ENCODE measurements around the gene ARHGEF37.

ARHGEF37 gene

DNA sequence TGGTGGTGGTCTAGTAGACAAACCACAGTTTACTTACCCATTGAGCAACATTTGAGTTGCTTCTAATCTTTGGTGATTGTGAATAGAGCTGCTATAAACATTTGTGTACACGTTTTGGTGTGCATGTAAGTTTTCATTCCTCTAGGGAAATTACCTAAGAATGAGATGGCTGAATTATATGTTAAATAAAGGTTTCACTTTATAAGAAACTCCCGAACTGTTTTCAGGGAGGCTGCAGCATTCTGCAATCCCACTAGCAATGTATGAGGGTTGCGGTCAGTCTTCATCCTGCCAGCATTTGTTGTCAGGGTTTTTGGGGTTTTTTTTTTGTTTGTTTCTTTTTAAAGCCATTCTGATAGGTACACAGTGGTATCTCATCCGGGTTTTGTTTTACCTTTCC is 103.1 kb downstream of the ARHGEF37 start:
- Mint-ChIP-seq H3K9me3 (no peaks in the 10 kb centered on the region), H3K4me1 (no peaks in the 10 kb centered on the region), H3K4me3 (no peak overlapping the region), H3K27ac (ENCODE audit: low read depth) (no peak overlapping the region), H3K27me3 (peaks cover 97% of the 10 kb centered on the region), H3K36me3 (ENCODE audit: insufficient read depth) (no peaks in the 10 kb centered on the region)
- no peak for ATAC-seq (replicated peaks; ENCODE audit: extremely low read depth, poor library complexity, severe bottlenecking)
- DNase-seq (ENCODE audit: low spot score in 2 of 2): no peak
